ENCODE data around the gene YDJC.
"Not testable (repeated sequence)": the region's sequence is repeated elsewhere in the genome, so short reads cannot be mapped to it uniquely, and the experiment has no call there.

The YDJC gene, protein sequence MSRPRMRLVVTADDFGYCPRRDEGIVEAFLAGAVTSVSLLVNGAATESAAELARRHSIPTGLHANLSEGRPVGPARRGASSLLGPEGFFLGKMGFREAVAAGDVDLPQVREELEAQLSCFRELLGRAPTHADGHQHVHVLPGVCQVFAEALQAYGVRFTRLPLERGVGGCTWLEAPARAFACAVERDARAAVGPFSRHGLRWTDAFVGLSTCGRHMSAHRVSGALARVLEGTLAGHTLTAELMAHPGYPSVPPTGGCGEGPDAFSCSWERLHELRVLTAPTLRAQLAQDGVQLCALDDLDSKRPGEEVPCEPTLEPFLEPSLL

DNA sequence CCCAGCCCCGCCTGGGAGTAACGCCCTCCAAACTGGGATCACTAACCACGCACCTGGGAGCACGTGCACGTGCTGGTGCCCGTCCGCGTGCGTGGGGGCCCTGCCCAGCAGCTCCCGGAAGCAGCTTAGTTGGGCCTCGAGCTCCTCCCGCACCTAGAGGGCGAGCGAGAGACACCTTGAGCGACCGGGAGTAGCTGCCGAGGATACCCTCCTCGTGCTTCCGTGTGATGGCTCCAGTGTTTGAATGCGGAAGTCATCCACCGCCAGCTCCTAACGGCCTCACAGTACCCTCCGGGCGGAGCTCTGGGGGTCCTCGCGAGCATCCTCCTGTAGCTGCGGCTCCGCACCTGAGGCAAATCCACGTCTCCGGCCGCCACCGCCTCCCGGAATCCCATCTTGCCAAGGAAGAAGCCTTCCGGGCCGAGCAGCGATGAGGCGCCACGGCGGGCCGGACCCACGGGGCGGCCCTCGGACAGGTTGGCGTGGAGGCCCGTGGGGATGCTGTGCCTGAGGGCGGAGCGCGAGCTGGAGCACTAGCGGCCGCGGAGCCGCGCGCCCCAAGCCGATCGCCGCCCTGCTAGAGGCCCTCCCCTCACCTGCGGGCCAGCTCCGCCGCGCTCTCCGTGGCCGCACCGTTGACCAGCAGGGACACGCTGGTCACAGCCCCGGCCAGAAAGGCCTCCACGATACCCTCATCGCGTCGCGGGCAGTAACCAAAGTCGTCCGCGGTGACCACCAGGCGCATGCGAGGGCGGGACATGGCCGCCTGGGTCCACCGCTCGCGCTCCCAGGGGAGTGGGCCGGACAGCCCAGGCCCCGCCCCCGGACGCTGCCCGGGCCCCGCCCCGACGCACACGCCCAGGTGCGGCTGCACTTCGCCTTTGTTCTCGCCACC, at the start of gene YDJC:
Gene YDJC (minus strand): TSS at position 768 of the 895 bp plus-strand sequence. CDS start 8 bp downstream, at position 760.
- DNase-seq (ENCODE audit: low read depth in 1 of 2, low spot score in 1 of 2), result peak; percentile 90 to 94

- no peak for DNase-seq (ENCODE audit: low read depth in 1 of 2, low spot score in 1 of 2)
These were observed 49.6 kb upstream of the YDJC start for GRCh38 chr22:21679383-21679782.

- not testable (repeated sequence) for DNase-seq (ENCODE audit: low read depth in 1 of 2, low spot score in 1 of 2)
These were observed 49.0 kb upstream of the YDJC start for GRCh38 chr22:21678842-21679241.

GRCh38 chr22:21677606-21678443, 48.0 kb upstream of the YDJC start:
- DNase-seq (ENCODE audit: low read depth in 1 of 2, low spot score in 1 of 2), result no peak

GRCh38 chr22:21674638-21675245, 44.9 kb upstream of the YDJC start:
- no peak for DNase-seq (ENCODE audit: low read depth in 1 of 2, low spot score in 1 of 2)

DNA sequence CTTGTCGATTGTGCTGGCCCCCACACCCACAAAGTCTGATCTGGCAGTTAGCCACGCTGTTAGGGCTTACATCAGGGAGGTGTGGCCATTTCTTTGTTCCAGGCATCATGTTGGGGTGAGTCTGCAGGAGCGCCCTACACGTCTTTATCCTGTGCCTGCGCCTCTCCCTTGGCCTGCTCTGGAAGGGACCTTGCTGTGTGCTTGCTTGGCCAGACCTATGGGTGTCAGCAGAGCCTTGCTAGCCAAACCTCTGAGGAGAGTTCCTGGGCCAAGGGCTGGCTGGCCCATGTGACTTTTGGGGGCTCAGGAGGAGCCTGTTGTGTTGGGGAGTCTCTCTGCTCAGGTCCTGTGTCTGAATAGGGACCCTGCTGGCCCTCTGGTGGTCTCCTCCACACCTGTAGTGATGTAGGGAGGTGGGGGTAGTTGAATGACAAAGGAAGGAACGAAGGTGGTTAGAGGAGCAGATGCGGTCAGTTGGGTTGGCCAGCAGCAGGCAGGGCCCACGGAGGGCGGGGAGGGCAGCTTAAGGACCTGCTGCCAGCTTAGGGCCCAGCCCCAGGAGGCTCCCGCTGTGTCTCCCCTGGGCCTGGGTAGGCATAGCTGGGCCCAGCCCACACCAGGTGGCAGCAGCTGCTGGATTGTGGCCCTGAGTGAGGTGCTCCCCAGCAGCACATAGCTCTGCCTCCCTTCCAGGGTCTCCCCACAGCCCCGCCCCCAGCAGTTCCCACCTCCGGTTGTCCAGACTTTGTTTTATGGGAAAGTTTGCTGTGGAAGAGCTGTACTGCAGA, 43.9 kb upstream of the YDJC start:
- DNase-seq (ENCODE audit: low read depth in 1 of 2, low spot score in 1 of 2), result no peak

GRCh38 chr22:21672107-21672629, 42.3 kb upstream of the YDJC start:
- DNase-seq (ENCODE audit: low read depth in 1 of 2, low spot score in 1 of 2), result no peak

DNA sequence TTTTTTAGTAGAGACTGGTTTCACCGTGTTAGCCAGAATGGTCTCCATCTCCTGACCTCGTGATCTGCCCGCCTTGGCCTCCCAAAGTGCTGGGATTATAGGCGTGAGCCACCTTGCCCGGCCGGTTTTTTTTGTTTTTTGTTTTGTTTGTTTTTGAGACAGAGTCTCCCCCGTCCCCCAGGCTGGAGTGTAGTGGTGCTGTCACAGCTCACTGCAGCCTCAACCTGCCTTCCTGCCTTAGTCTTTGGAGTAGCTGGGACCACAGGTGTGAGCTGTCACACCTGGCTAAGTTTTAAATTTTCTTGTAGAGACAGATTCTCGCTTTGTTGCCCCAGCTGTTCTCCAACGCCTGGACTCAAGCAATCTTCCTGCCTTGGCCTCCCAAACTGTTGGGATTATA, 39.2 kb upstream of the YDJC start:
- no peak for DNase-seq (ENCODE audit: low read depth in 1 of 2, low spot score in 1 of 2)

GRCh38 chr22:21666786-21667185, 37.0 kb upstream of the YDJC start:
- no peak for DNase-seq (ENCODE audit: low read depth in 1 of 2, low spot score in 1 of 2)

DNA sequence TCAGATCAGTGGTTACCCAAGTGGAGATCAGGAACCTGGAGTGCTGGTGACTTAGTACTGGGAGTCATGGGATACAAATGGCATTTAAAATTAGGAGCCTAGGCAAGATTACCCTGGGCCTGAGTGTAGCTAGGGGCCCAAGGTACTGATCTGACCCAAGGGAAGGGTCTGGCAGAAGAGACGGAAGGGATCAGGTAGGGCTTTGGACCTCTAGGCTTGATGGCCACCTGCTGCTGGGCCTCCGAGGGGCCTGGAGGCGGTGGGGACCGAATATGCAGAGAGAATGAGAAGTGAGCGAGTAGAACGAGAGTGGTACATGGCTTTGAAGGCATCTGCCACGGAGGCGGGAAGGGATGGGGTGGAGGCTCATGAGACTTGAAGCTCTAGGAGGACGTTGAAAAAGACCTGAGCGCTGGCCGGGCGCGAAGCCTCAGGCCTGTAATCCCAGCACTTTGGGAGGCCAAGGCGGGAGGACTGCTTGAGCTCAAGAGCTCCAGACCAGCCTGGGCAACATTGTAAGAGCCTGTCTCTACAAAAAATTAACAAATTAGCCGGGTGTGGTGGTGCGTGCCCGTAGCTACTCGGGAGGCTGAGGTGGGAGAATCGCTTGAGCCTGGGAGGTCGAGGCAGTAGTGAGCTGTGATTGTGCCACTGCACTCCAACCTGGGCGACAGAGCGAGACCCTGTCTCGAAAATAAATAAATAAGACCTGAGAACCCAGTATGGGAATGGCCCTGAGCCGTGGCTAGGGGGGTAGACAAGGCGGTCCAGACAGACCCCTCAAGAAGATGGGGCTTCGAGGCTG, 35.4 kb upstream of the YDJC start:
- no peak for DNase-seq (ENCODE audit: low read depth in 1 of 2, low spot score in 1 of 2)

GRCh38 chr22:21663738-21664137, 33.9 kb upstream of the YDJC start:
- no peak for DNase-seq (ENCODE audit: low read depth in 1 of 2, low spot score in 1 of 2)

- DNase-seq (ENCODE audit: low read depth in 1 of 2, low spot score in 1 of 2), result no peak
These were observed 32.2 kb upstream of the YDJC start for GRCh38 chr22:21661991-21662390.

DNA sequence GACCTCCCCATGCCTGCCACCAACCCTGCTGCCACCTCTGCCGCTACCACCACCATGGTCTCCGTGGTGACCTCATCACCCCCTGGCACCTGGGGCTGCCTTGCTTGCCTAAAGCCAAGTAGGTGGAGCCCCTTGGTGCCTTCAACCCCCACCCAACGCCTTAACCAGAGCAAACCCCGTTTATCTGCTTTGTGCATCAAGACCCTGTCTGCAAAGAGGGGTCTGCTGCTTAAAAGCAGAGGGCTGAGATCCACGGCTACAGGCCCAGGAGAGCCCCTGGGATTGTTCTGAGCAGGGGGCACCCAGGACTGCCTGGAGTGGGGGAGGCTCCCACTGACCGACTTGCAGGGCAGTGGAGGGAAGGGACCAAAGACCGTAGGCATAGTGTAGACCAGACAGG, 31.1 kb upstream of the YDJC start:
- DNase-seq (ENCODE audit: low read depth in 1 of 2, low spot score in 1 of 2), result no peak

DNA sequence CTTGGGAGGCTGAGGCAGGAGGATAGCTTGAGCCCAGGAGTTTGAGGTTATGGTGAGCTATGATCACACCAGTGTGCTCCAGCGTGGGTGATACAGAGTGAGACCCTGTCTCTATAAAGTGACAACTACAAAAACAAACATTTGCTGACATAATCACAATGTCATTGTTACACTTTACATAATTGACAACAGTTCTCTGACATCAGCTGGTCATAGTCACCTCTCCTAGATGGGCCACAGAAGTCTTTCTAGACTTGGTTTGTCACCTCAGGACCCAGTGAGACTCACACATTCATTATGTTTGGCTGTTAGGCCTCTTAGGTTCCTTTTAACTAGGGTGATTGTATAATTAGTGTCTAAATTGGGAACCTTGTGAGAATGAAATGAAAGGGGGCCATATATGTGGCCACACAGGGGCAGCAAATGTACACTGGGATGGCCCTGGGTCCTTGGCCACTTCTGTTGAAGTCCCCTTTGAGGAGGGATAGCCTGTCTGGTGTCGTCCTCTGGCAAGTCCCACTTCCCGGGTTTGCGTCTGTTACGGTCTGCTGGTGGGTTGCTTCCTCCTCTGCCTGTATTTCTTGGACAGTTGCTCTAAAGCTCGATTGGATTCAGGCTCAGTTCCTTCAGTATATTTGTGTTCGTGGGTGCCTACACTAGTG, 30.2 kb upstream of the YDJC start:
- no peak for DNase-seq (ENCODE audit: low read depth in 1 of 2, low spot score in 1 of 2)

DNA sequence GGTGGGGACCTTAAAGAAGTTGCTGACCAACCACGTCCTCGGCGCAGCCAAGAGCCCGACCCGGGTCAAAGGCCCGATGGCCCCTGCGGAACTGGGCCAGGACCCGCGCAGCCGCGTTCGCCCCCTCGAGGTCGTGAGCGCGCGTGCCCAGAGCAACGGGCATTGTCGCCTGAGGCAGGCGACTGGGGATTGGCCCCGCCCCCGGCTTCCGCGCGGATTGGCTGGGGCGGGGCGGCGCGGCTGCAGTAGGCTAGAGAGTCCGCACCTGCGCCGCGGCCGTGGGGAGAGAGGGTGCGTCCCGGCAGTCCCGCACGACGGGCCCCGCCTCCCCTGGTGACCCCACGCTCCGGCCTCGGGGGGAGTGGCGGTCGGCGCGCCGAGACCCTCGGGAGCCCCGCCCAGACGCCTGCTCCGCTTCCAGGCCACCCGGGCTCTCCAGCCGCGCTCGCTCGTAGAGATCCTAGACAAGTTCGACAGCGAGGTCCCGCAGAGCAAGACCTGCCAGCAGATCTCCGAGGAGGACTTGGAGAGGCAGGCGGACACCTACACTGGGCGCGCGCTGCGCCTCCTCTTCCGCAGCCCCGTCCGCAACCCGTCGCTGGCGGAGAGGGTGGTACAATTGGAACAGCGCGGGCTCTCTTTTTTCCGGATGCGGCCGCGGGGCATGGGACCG, 27.7 kb upstream of the YDJC start:
- DNase-seq (ENCODE audit: low read depth in 1 of 2, low spot score in 1 of 2), result peak; percentile 48 to 71

DNA sequence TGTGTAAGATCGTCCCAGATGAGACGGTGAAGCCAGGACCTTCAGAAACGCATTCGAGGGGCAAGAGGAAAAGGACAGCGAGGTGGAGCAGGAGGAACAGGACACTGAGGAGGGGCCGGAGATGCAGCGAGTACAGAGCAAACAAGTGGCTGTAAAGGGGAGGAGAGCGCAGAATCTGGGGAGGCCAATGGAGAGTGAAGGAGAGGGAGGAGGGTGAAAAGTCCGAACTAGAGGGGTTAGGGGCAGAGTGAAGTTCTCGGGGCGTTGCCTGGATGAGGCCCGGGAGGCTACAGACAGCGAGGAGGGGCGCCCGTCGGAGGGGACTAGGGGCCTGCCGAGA, 27.2 kb upstream of the YDJC start:
- DNase-seq (ENCODE audit: low read depth in 1 of 2, low spot score in 1 of 2), result no peak

DNA sequence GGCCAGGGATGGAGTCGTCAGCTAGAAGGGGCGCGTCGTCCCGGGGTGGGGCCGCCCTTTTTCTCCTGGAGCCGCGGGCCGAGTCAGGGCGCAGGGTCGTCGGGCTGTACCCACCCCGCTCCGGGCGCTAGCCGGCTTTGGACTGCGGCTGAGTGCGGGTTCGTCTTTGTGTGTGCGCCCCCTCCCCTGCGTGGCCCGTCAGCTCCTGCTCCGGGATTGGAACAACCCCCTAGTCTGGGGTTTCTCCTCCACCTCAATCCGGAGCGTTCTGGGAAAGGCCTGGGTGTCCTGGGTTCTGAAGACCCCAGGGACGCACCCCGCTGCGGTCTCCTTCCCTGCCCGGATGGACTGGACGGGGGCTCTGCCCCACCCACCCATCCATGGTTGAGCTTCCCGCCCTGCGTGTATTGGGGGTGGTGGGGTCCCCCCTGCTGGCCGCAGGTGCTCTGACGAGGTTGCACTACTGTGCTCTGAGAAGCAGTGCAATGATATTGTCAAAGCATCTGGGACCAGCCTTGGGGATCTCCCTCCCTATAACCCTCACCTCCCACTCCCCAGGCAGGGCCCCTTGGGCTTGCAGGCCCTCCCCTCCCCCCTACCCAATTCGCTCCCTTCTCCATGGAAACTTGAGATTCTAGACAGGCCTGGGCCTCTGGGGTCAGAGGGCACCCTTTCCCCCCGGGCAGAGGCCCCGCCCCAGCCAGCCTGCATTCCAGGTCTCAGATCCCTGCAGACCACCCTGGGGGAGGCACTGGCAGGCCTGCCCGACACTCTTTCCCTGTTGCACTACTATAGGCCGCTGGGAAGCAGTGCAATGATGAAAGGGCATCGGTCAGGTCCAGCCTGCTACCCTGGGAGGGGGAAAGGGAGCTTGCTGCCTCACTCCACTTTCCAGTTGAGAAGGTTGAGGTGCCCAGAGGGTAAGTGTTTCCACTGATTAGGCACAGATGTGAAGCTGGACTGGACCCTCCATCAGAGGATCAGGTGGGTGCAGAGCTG, 23.0 kb upstream of the YDJC start:
- no peak for DNase-seq (ENCODE audit: low read depth in 1 of 2, low spot score in 1 of 2)

Measured in activated T-helper 1 cell treated with anti-CD3 and anti-CD28 coated beads, Interleukin-2, amount 50 U/mL, for 16 hours (primary cell).